ENCODE data around the gene KIR2DL1.
"Not testable (repeated sequence)": the region's sequence is repeated elsewhere in the genome, so short reads cannot be mapped to it uniquely, and the experiment has no call there.

The KIR2DL1 gene

DNA sequence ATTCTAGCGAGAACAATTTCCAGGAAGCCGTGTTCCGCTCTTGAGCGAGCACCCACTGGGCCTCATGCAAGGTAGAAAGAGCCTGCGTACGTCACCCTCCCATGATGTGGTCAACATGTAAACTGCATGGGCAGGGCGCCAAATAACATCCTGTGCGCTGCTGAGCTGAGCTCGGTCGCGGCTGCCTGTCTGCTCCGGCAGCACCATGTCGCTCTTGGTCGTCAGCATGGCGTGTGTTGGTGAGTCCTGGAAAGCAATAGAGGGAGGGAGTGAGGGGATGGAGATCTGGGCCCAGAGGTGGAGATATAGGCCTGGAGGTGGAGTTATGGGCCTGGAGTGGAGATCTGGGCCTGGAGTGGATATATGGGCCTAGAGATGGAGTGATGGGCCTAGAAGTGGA, at the start of gene KIR2DL1:
TSS of gene KIR2DL1 (plus strand) at position 148 of the 400 bp plus-strand sequence. CDS start at position 206, 58 bp downstream.
- not testable (repeated sequence) for H3K4me3 ChIP-seq (ENCODE audit: low read depth, low read length); H3K9ac ChIP-seq (ENCODE audit: low read depth, low read length); H3K36me3 ChIP-seq (ENCODE audit: control insufficient read depth, insufficient read depth, low read length); H3K9me3 ChIP-seq (ENCODE audit: control insufficient read depth, insufficient read depth, low read length); H3K4me1 ChIP-seq (ENCODE audit: control insufficient read depth, insufficient read depth, low read length); H3K27me3 ChIP-seq (ENCODE audit: control insufficient read depth, insufficient read depth, low read length)

DNA sequence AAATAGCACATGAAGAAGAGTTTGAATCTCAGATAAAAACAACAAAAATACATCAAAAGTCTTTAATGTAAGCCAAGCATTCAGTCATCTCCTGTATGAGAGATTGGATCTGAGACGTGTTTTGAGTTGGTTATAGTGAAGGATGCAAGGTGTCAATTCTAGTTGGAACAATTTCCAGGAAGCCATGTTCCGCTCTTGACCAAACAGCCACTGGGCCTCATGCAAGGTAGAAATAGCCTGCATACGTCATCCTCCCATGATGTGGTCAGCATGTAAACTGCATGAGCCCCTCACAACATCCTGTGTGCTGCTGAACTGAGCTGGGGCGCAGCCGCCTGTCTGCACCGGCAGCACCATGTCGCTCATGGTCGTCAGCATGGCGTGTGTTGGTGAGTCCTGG, 45.5 kb upstream of the KIR2DL1 start, which contains the start of gene KIR3DL3:
TSS of gene KIR3DL3 (plus strand) at position 301 of the 400 bp plus-strand sequence. CDS start at position 356, 55 bp downstream.
- no peak within 1 kb of the TSS for H3K9ac ChIP-seq (ENCODE audit: low read depth, low read length)
- no peaks in the 10 kb centered on the region for H3K4me1 ChIP-seq (ENCODE audit: control insufficient read depth, insufficient read depth, low read length)
- H3K36me3 ChIP-seq (ENCODE audit: control insufficient read depth, insufficient read depth, low read length) = no peaks in the 10 kb centered on the region
- H3K9me3 ChIP-seq (ENCODE audit: control insufficient read depth, insufficient read depth, low read length) = peaks cover 26% of the 10 kb centered on the region
- no peaks in the 10 kb centered on the region for H3K27me3 ChIP-seq (ENCODE audit: control insufficient read depth, insufficient read depth, low read length)
- no peak within 1 kb of the TSS for H3K4me3 ChIP-seq (ENCODE audit: low read depth, low read length)

DNA sequence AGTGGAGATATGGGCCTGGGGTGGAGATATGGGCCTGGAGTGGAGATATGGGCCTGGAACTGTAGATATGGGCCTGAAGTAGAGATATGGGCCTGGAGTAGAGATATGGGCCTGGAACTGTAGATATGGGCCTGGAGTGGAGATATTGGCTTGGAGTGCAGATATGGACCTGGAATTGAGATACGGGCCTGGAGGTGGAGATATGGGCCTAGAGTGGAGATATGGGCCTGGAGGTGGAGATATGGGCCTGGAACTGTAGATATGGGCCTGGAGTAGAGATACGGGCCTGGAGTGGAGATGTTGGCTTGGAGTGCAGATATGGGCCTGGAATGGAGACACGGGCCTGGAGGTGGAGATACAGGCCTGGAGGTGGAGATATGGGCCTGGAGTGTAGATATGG, 44.9 kb upstream of the KIR2DL1 start:
- H3K9me3 ChIP-seq (ENCODE audit: control insufficient read depth, insufficient read depth, low read length) = peaks cover 26% of the 10 kb centered on the region
- H3K27me3 ChIP-seq (ENCODE audit: control insufficient read depth, insufficient read depth, low read length) = no peaks in the 10 kb centered on the region
- no peaks in the 10 kb centered on the region for H3K36me3 ChIP-seq (ENCODE audit: control insufficient read depth, insufficient read depth, low read length)
- H3K4me1 ChIP-seq (ENCODE audit: control insufficient read depth, insufficient read depth, low read length) = no peaks in the 10 kb centered on the region
- H3K4me3 ChIP-seq (ENCODE audit: low read depth, low read length) = no peak overlapping the region
- H3K9ac ChIP-seq (ENCODE audit: low read depth, low read length) = no peak overlapping the region

DNA sequence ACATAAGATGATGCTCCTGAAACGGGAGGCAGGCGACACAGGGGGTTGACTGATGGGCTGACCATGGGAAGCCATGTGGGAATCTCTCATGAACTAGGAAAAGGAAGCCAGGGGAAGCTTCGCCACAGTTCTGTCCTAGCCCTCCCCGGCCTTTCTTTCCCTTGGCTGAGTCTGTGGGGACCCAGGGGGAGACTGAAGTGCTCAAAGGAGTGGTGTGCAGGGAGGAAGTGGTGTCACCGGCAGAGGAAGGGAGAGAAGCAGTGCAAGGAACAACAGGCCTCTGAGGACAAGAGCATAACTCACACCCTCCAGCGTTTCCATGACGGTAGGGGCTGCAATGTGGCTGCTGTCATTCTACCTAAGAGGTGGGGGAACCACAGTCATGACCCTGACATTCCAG, 44.3 kb upstream of the KIR2DL1 start:
- Histone ChIP-seq H3K9ac (ENCODE audit: low read depth, low read length) (no peak overlapping the region), H3K4me1 (ENCODE audit: control insufficient read depth, insufficient read depth, low read length) (no peaks in the 10 kb centered on the region), H3K9me3 (ENCODE audit: control insufficient read depth, insufficient read depth, low read length) (peaks cover 26% of the 10 kb centered on the region), H3K36me3 (ENCODE audit: control insufficient read depth, insufficient read depth, low read length) (no peaks in the 10 kb centered on the region), H3K4me3 (ENCODE audit: low read depth, low read length) (no peak overlapping the region), H3K27me3 (ENCODE audit: control insufficient read depth, insufficient read depth, low read length) (no peaks in the 10 kb centered on the region)

DNA sequence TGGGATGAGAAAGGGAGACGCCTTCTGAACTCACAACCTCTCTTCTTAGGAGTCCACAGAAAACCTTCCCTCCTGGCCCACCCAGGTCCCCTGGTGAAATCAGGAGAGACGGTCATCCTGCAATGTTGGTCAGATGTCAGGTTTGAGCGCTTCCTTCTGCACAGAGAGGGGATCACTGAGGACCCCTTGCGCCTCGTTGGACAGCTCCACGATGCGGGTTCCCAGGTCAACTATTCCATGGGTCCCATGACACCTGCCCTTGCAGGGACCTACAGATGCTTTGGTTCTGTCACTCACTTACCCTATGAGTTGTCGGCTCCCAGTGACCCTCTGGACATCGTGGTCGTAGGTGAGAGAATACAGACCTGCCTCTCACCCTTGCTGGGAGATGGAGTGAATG, 42.0 kb upstream of the KIR2DL1 start:
- Histone ChIP-seq H3K36me3 (ENCODE audit: control insufficient read depth, insufficient read depth, low read length) (no peaks in the 10 kb centered on the region), H3K9me3 (ENCODE audit: control insufficient read depth, insufficient read depth, low read length) (peaks cover 10% of the 10 kb centered on the region), H3K27me3 (ENCODE audit: control insufficient read depth, insufficient read depth, low read length) (no peaks in the 10 kb centered on the region), H3K4me1 (ENCODE audit: control insufficient read depth, insufficient read depth, low read length) (no peaks in the 10 kb centered on the region), H3K4me3 (ENCODE audit: low read depth, low read length) (no peak overlapping the region), H3K9ac (ENCODE audit: low read depth, low read length) (no peak overlapping the region)

DNA sequence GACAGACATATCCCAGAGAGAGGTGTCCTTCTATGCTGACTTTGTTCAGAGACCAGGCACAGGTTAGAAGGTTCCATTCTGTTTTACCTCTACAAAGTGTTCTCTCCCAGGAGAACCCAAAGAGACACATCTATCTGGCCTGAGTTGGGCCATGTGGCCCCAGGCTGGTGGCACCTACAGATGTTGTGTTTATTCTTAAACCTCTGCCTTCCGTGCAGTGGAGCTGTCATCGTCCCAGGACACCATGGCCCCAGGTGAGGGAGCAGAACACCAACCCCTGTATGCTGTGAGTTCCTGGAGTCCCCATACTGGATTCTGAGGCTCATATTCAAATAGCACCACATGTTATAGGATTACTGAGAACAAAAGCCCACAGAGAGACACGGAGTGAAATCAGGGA, 41.4 kb upstream of the KIR2DL1 start:
- H3K9me3 ChIP-seq (ENCODE audit: control insufficient read depth, insufficient read depth, low read length) = peaks cover 10% of the 10 kb centered on the region
- H3K36me3 ChIP-seq (ENCODE audit: control insufficient read depth, insufficient read depth, low read length) = no peaks in the 10 kb centered on the region
- no peak overlapping the region for H3K9ac ChIP-seq (ENCODE audit: low read depth, low read length)
- H3K27me3 ChIP-seq (ENCODE audit: control insufficient read depth, insufficient read depth, low read length) = no peaks in the 10 kb centered on the region
- no peaks in the 10 kb centered on the region for H3K4me1 ChIP-seq (ENCODE audit: control insufficient read depth, insufficient read depth, low read length)
- no peak overlapping the region for H3K4me3 ChIP-seq (ENCODE audit: low read depth, low read length)

DNA sequence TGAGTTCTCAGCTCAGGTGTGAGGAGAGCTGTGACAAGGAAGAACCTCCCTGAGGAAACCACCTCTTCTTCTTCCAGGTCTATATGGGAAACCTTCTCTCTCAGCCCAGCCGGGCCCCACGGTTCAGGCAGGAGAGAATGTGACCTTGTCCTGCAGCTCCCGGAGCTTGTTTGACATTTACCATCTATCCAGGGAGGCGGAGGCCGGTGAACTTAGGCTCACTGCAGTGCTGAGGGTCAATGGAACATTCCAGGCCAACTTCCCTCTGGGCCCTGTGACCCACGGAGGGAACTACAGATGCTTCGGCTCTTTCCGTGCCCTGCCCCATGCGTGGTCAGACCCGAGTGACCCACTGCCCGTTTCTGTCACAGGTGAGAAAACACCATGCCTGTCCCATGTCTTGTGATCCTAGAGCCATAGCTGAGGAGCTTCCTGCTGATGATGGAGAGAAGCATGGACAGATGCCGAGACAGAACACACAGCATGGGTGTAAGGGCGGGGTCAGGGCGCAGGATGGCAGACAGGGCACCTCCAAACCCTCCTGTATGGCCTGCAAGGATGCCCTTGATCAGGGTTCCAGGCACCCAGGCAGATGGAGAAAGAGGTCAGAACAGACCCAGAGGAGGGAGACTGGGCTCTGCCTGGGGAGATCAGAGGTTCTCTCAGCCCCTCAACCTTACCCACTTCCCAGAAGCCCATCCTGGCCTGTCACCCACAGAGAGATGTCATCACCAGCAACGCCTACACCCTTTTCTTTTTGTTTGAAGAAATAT, 40.0 kb upstream of the KIR2DL1 start:
- no peaks in the 10 kb centered on the region for H3K4me1 ChIP-seq (ENCODE audit: control insufficient read depth, insufficient read depth, low read length)
- no peak overlapping the region for H3K9ac ChIP-seq (ENCODE audit: low read depth, low read length)
- peaks cover 12% of the 10 kb centered on the region for H3K9me3 ChIP-seq (ENCODE audit: control insufficient read depth, insufficient read depth, low read length)
- H3K36me3 ChIP-seq (ENCODE audit: control insufficient read depth, insufficient read depth, low read length) = no peaks in the 10 kb centered on the region
- H3K4me3 ChIP-seq (ENCODE audit: low read depth, low read length) = no peak overlapping the region
- no peaks in the 10 kb centered on the region for H3K27me3 ChIP-seq (ENCODE audit: control insufficient read depth, insufficient read depth, low read length)

DNA sequence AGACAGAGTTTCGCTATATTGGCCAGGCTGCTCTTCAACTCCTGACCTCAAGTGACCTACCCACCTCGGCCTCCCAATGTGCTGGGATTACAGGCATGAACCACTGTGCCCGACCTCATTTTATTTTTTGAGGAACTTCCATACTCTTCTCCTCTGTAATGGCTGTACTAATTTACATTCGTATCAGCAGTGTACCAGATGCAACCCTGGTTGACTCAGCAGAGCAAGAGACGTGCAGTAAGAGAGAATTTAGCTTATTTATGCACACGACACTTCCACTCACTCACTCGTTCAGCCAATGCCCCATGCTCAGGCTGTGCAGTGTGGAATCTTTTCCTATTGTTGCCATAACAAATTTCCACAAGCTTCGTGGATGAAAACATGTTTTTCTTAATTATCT, 38.4 kb upstream of the KIR2DL1 start:
- no peak overlapping the region for H3K4me3 ChIP-seq (ENCODE audit: low read depth, low read length)
- no peaks in the 10 kb centered on the region for H3K27me3 ChIP-seq (ENCODE audit: control insufficient read depth, insufficient read depth, low read length)
- no peak overlapping the region for H3K9ac ChIP-seq (ENCODE audit: low read depth, low read length)
- H3K9me3 ChIP-seq (ENCODE audit: control insufficient read depth, insufficient read depth, low read length) = peaks cover 13% of the 10 kb centered on the region
- H3K4me1 ChIP-seq (ENCODE audit: control insufficient read depth, insufficient read depth, low read length) = no peaks in the 10 kb centered on the region
- H3K36me3 ChIP-seq (ENCODE audit: control insufficient read depth, insufficient read depth, low read length) = no peaks in the 10 kb centered on the region

DNA sequence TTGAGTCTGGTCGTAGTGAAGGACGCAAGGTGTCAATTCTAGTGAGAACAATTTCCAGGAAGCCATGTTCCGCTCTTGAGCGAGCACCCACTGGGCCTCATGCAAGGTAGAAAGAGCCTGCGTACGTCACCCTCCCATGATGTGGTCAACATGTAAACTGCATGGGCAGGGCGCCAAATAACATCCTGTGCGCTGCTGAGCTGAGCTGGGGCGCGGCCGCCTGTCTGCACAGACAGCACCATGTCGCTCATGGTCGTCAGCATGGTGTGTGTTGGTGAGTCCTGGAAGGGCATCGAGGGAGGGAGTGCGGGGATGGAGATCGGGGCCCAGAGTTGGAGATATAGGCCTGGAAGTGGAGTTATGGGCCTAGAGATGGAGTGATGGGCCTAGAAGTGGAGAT, 31.3 kb upstream of the KIR2DL1 start, which contains the start of gene KIR2DL3:
TSS of gene KIR2DL3 (plus strand) at position 208 of the 400 bp plus-strand sequence. CDS start at position 241, 33 bp downstream.
- H3K4me3 ChIP-seq (ENCODE audit: low read depth, low read length); H3K36me3 ChIP-seq (ENCODE audit: control insufficient read depth, insufficient read depth, low read length); H3K9me3 ChIP-seq (ENCODE audit: control insufficient read depth, insufficient read depth, low read length); H3K9ac ChIP-seq (ENCODE audit: low read depth, low read length); H3K27me3 ChIP-seq (ENCODE audit: control insufficient read depth, insufficient read depth, low read length); H3K4me1 ChIP-seq (ENCODE audit: control insufficient read depth, insufficient read depth, low read length): not testable (repeated sequence)

DNA sequence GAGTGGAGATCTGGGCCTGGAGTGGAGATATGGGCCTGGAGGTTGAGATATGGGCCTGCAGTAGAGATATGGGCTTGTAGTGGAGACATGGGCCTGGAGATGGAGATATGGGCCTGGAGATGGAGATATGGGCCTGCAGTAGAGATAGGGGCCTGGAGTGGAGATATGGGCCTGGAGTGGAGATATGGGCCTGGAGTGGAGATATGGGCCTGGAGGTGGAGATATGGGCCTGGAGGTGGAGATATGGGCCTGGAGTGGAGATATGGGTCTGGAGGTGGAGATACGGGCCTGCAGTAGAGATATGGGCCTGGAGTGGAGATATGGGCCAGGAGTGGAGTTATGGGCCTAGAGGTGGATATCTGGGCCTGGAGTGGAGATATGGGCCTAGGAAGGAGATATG, 30.9 kb upstream of the KIR2DL1 start:
- no peaks in the 10 kb centered on the region for H3K27me3 ChIP-seq (ENCODE audit: control insufficient read depth, insufficient read depth, low read length)
- peaks cover 2% of the 10 kb centered on the region for H3K9me3 ChIP-seq (ENCODE audit: control insufficient read depth, insufficient read depth, low read length)

DNA sequence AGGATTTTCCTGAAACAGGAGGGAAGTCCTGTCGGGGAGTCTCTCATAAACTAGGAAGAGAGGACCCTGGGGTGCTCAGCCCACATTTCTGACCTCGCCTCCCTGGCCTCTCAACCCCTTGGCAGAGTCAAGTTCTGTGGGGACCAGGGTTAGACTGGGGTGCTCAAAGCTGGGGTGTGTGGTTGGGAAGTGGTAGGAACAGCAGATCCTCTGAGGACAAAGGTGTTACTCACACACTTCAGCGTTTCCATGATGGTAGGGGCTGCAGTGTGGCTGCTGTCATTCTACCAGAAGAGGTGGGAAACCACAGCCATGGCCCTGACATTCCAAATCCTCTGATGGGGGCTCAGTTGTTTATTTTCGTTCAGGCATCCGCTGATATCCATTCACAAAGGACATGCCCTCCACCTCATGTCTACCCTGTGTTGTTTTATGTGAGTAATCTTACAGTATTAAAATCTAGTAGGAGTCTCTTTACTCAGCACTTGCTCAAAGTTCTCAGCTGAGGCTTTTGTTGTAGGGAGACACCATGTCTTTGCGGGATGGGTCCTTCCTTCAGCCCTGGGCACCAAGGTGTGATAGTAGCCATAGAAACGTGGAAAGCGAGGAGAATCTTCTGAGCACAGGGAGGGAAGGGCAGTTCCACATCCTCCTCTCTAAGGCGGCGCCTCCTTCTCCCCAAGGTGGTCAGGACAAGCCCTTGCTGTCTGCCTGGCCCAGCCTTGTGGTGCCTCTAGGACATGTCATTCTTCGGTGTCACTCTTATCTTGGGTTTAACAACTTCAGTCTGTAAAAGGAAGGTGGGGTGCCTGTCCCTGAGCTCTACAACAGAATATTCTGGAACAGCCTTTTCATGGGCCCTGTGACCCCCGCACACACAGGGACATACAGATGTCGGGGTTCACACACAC, 29.8 kb upstream of the KIR2DL1 start:
- Histone ChIP-seq H3K4me3 (ENCODE audit: low read depth, low read length) (no peak overlapping the region), H3K27me3 (ENCODE audit: control insufficient read depth, insufficient read depth, low read length) (no peaks in the 10 kb centered on the region), H3K4me1 (ENCODE audit: control insufficient read depth, insufficient read depth, low read length) (no peaks in the 10 kb centered on the region), H3K9ac (ENCODE audit: low read depth, low read length) (no peak overlapping the region), H3K9me3 (ENCODE audit: control insufficient read depth, insufficient read depth, low read length) (peaks cover 1% of the 10 kb centered on the region), H3K36me3 (ENCODE audit: control insufficient read depth, insufficient read depth, low read length) (no peaks in the 10 kb centered on the region)

More for the DNA sequence above, 30.9 kb upstream of the KIR2DL1 start:
- Histone ChIP-seq H3K9ac (ENCODE audit: low read depth, low read length) (no peak overlapping the region), H3K36me3 (ENCODE audit: control insufficient read depth, insufficient read depth, low read length) (no peaks in the 10 kb centered on the region), H3K4me3 (ENCODE audit: low read depth, low read length) (no peak overlapping the region), H3K4me1 (ENCODE audit: control insufficient read depth, insufficient read depth, low read length) (no peaks in the 10 kb centered on the region)

All from iPS-15b (cell line).